Activated T-helper 2 cell treated with anti-CD3 and anti-CD28 coated beads, Interferon-gamma antibody, Interleukin-2, Interleukin-4, amounts not matched to agents 10 μg/mL and 5 μg/mL and 100 μg/mL, durations not matched to agents 14 hours and 24 hours and 36 hours (primary cell): ENCODE results near the gene KRTAP5-3. TPM values are rescaled to one million over a fixed set of nuclear protein-coding genes. Genes with fewer than 3 reads are reported as not detected.

Source experiments
- DNase-seq: peaks from one replicate; pipeline ENCODE4 v3.0.0; 2021; ENCODE audit warnings: low spot score
- H3K27ac Mint-ChIP-seq: one replicate; pipeline ENCODE4 v1.8.0; 2021; ENCODE audit warnings: mixed read lengths
- H3K27me3 Mint-ChIP-seq: one replicate; pipeline ENCODE4 v1.8.0; 2021; ENCODE audit warnings: low read depth, mixed read lengths
- H3K36me3 Mint-ChIP-seq: one replicate; pipeline ENCODE4 v1.8.0; 2021; ENCODE audit warnings: low read depth, mixed read lengths
- H3K4me1 Mint-ChIP-seq: one replicate; pipeline ENCODE4 v1.8.0; 2021; ENCODE audit warnings: low read depth, mixed read lengths
- H3K4me3 Mint-ChIP-seq: one replicate; pipeline ENCODE4 v1.8.0; 2021; ENCODE audit warnings: low read depth, mild to moderate bottlenecking, moderate library complexity, mixed read lengths
- H3K9me3 Mint-ChIP-seq: one replicate; pipeline ENCODE4 v1.8.0; 2021; ENCODE audit warnings: mixed read lengths
- intact Hi-C: fragments of 100-400 bp; cut with micrococcal nuclease; formaldehyde crosslinking; loops from one replicate; pipeline ENCODE4 v1.15.1; 2023
- total RNA-seq: library from RNA; stranded (reverse); gene quantifications from 2 replicates; pipeline ENCODE4 v1.2.3, GENCODE V29; 2022

KRTAP5-3 gene
- total RNA-seq, 1 donor from 2014 or later = not detected

DNA sequence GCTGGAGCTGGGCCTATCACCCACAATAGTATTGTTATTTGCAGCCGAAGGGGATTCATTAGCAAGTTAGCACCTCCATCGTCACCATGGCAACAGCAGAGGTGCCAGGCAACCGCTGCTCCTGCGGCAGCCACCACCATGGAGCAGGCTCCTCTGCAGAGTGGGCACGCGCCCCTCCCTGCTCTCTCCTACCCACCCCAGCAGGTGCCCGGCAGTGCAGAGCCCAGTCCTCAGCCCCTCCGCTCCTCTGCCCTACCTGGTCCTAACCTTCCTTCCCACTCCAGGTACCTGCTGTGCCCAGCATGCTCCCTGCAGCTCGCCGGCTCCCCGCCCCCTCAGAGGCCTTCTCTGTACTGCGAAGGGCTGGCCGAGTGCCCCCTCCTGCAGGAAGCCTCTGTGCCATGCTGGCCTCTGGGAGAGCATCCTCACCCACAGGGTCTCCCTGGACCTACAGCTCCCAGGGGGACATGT lies 39.8 kb downstream of the KRTAP5-3 start:
- Mint-ChIP-seq H3K36me3 (no peaks in the 10 kb centered on the region), H3K9me3 (no peaks in the 10 kb centered on the region), H3K27me3 (peaks cover 16% of the 10 kb centered on the region), H3K27ac (no peak overlapping the region), H3K4me3 (no peak overlapping the region), H3K4me1 (no peaks in the 10 kb centered on the region)
- DNase-seq = no peak
- intact Hi-C loops = no loop called here

- Mint-ChIP-seq H3K27ac (no peak overlapping the region), H3K9me3 (no peaks in the 10 kb centered on the region), H3K27me3 (peaks cover 13% of the 10 kb centered on the region), H3K4me1 (no peaks in the 10 kb centered on the region), H3K4me3 (no peak overlapping the region), H3K36me3 (no peaks in the 10 kb centered on the region)
- no peak for DNase-seq
- intact Hi-C loops = no loop called here
Measured at GRCh38 chr11:1567721-1568100, 40.6 kb downstream of the KRTAP5-3 start.

DNA sequence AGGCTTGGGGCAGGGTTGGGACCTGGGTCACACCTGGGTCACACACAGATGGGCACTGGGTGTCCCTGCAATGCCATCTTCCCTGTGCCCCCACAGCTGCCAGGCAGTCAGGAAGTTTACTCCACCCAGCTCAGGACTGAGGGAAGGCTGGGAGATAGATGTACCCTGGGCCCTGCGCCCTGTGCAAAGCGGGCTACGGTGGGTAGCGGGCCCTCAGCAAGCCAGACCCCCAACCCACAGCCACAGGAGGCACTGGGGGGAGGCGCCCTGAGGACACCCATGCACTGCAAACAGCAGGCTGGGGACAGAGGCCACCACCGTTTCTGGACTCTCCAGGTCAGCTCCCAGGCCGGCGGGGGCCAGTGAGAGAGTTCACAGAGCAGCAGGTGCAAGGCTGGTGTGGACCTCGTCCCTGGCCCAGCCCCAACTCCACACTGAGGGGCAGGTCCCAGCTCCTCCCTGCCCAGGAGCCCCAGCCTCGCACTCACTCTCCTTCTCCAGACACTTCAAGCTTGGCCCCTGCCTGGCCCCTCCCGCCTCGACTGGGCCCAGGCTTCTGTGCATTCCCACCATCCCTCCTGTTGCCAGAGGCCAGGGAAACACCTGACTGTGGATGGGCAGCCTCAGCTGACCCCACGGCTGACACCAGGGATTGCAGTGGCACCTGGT lies 41.1 kb downstream of the KRTAP5-3 start:
- peaks cover 13% of the 10 kb centered on the region for H3K27me3 Mint-ChIP-seq
- no peaks in the 10 kb centered on the region for H3K4me1 Mint-ChIP-seq
- no peaks in the 10 kb centered on the region for H3K36me3 Mint-ChIP-seq
- no peaks in the 10 kb centered on the region for H3K9me3 Mint-ChIP-seq
- no peak overlapping the region for H3K27ac Mint-ChIP-seq
- intact Hi-C loops = no loop called here
- H3K4me3 Mint-ChIP-seq = no peak overlapping the region
- no peak for DNase-seq

GRCh38 chr11:1566381-1567051 lies 41.7 kb downstream of the KRTAP5-3 start:
- Mint-ChIP-seq H3K4me1 (no peaks in the 10 kb centered on the region), H3K9me3 (no peaks in the 10 kb centered on the region), H3K27me3 (peaks cover 13% of the 10 kb centered on the region), H3K4me3 (no peak overlapping the region), H3K27ac (no peak overlapping the region), H3K36me3 (no peaks in the 10 kb centered on the region)
- no peak for DNase-seq
- intact Hi-C loops = no loop called here

DNA sequence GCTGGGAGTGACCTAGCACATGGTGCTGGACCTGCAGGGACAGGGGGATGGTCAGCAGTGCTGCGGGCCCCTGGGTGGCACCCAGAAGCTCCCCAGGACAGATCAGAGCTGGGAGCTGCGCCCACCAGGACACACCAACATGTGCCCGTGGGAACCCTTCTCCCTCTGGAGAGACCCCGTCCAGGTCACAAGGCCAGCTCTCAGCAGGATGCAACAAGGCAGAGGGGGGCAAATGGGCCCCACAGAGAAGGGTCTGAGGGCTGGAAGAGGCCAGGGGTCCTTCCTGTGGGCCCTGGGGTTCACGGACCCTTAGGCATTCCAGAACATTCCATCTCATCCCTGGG lies 42.4 kb downstream of the KRTAP5-3 start:
- Mint-ChIP-seq H3K4me3 (no peak overlapping the region), H3K27ac (no peak overlapping the region), H3K9me3 (no peaks in the 10 kb centered on the region), H3K4me1 (no peaks in the 10 kb centered on the region), H3K36me3 (no peaks in the 10 kb centered on the region), H3K27me3 (peaks cover 12% of the 10 kb centered on the region)
- intact Hi-C loops = no loop called here
- no peak for DNase-seq

- intact Hi-C loops = no loop called here
- Mint-ChIP-seq H3K4me1 (no peaks in the 10 kb centered on the region), H3K4me3 (no peak overlapping the region), H3K9me3 (no peaks in the 10 kb centered on the region), H3K36me3 (no peaks in the 10 kb centered on the region), H3K27ac (no peak overlapping the region), H3K27me3 (peaks cover 8% of the 10 kb centered on the region)
- DNase-seq = no peak
Measured at GRCh38 chr11:1565173-1565903, 42.9 kb downstream of the KRTAP5-3 start.

- no peaks in the 10 kb centered on the region for H3K4me1 Mint-ChIP-seq
- intact Hi-C loops = no loop called here
- peaks cover 5% of the 10 kb centered on the region for H3K27me3 Mint-ChIP-seq
- H3K4me3 Mint-ChIP-seq = no peak overlapping the region
- DNase-seq = no peak
- no peak overlapping the region for H3K27ac Mint-ChIP-seq
- H3K9me3 Mint-ChIP-seq = no peaks in the 10 kb centered on the region
- no peaks in the 10 kb centered on the region for H3K36me3 Mint-ChIP-seq
Measured at GRCh38 chr11:1564535-1565172, 43.6 kb downstream of the KRTAP5-3 start.

- no peak overlapping the region for H3K27ac Mint-ChIP-seq
- H3K9me3 Mint-ChIP-seq = no peaks in the 10 kb centered on the region
- intact Hi-C loops = no loop called here
- H3K4me3 Mint-ChIP-seq = no peak overlapping the region
- H3K4me1 Mint-ChIP-seq = no peaks in the 10 kb centered on the region
- no peak for DNase-seq
- no peaks in the 10 kb centered on the region for H3K36me3 Mint-ChIP-seq
- no peaks in the 10 kb centered on the region for H3K27me3 Mint-ChIP-seq
Measured at GRCh38 chr11:1563697-1564534, 44.3 kb downstream of the KRTAP5-3 start.

GRCh38 chr11:1563149-1563638 lies 45.1 kb downstream of the KRTAP5-3 start:
- Mint-ChIP-seq H3K4me1 (no peaks in the 10 kb centered on the region), H3K9me3 (no peaks in the 10 kb centered on the region), H3K27ac (no peak overlapping the region), H3K27me3 (no peaks in the 10 kb centered on the region), H3K4me3 (no peak overlapping the region), H3K36me3 (no peaks in the 10 kb centered on the region)
- intact Hi-C loops = no loop called here
- no peak for DNase-seq

DNA sequence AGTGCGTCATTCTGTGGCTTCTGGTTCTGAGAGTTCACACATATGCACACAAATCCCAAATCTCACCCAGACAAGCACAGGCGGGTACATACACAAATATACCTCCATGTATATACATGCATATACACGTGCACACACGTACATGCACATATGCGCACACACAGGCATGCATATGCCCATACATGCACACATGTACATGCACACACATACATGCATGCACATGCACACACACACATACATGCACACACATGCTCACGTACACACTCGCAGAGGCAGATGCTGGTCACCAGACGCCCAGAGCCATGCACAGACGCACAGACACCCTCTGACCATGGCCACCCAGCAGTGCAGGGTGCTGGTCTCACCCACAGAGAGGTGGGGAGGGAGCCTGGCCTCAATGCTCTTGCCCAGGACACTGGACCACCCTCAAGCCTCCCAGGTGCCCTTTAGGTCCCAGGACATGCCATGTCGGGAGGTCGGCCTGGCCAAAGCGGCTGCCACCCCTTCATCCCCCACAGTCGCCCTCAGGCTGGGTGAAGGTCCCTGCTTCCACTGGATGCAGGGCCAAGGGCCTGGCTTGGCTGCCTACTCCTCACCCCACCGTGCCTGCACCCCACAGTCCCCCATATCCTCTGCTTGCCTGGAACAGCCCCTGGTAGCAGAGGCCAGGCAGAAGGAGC lies 45.7 kb downstream of the KRTAP5-3 start:
- Mint-ChIP-seq H3K4me1 (no peaks in the 10 kb centered on the region), H3K27me3 (no peaks in the 10 kb centered on the region), H3K4me3 (no peak overlapping the region), H3K9me3 (no peaks in the 10 kb centered on the region), H3K27ac (no peak overlapping the region), H3K36me3 (no peaks in the 10 kb centered on the region)
- intact Hi-C loops = no loop called here
- DNase-seq = no peak

DNA sequence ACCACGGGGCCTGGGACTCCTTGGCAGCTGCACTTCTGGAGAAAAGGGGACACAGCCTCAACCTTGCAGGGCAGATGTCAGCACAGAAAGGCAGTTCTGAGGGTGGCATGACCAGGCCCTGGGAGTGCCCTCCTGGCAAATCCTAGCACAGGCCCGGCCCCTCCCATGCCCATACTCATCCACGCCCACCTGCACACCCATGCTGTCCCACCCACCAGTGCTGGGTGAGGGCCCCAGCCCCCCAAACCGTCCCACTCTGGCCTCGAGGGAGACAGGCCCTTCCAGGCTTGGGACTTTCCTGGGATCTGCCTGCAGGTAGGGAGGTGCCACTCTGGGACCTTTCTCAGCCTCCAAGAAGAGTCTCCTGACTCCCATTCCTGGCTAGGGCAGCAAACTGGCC lies 46.3 kb downstream of the KRTAP5-3 start:
- intact Hi-C loops = no loop called here
- H3K4me1 Mint-ChIP-seq = no peaks in the 10 kb centered on the region
- no peaks in the 10 kb centered on the region for H3K9me3 Mint-ChIP-seq
- H3K27ac Mint-ChIP-seq = no peak overlapping the region
- no peaks in the 10 kb centered on the region for H3K27me3 Mint-ChIP-seq
- H3K36me3 Mint-ChIP-seq = no peaks in the 10 kb centered on the region
- DNase-seq = no peak
- H3K4me3 Mint-ChIP-seq = no peak overlapping the region

DNA sequence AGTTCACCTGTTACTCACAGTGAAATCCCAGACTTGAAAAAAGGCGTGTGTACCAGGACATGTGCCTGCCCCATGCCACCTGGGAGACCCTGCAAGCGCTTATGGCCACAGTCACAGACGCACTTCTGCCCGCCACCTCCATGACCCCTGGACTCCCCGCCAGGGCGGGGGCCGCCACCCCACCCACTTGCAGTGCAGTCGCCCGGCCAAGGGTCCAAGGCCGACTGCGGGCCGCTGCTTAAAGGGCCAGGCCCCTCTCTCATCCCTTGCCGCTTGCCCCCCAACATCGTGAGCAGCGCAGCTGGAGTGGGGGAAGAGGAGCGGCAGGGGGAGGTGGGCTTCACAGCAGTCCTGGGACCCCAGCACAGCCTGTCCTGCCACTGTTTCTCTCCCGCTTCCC lies 47.0 kb downstream of the KRTAP5-3 start:
- H3K27ac Mint-ChIP-seq = no peak overlapping the region
- no peaks in the 10 kb centered on the region for H3K36me3 Mint-ChIP-seq
- DNase-seq = no peak
- H3K9me3 Mint-ChIP-seq = no peaks in the 10 kb centered on the region
- no peaks in the 10 kb centered on the region for H3K27me3 Mint-ChIP-seq
- intact Hi-C loops = no loop called here
- H3K4me1 Mint-ChIP-seq = no peaks in the 10 kb centered on the region
- no peak overlapping the region for H3K4me3 Mint-ChIP-seq
